HCT116 (cell line): Measurements from ENCODE around the gene NOL3. TPM values are rescaled to one million over a fixed set of nuclear protein-coding genes. Genes with fewer than 3 reads are reported as not detected.
A peak's percentile ranks its signal among the peaks of the same experiment; 100 is the strongest.

Experiments
- ATAC-seq: fragments of 200-7000 bp; cut with Tn5 transposase; 2 replicates; pipeline ENCODE4 v1.9.1; 2020; ENCODE audit warnings: mild to moderate bottlenecking, moderate library complexity
- BruUV-seq: library from RNA; stranded (reverse); fragments of 400-500 nt; replicated peaks from 2 replicates; lab custom pipeline; 2021; lab: Mats Ljungman, UMichigan
- CTCF ChIA-PET: fragments of 300-600 bp; sonication (Branson Sonifier 250); formaldehyde crosslinking; loops from one replicate; lab custom pipeline; 2021; ENCODE audit warnings: antibody characterized with exemption; lab: Charles Lee
- POLR2A ChIA-PET: fragments of 300-600, 350-600 bp; sonication (Branson Sonifier 250); formaldehyde crosslinking; loops from one replicate; lab custom pipeline; 2021; ENCODE audit warnings: antibody characterized with exemption; lab: Charles Lee
- RAD21 ChIA-PET, 2 experiments: fragments of 300-600 bp; sonication (Branson Sonifier 250); formaldehyde crosslinking; loops; one replicate each; lab custom pipeline; 2023; ENCODE audit warnings: low total read pairs in 2 of 2; ENCODE audit not compliant: uncharacterized antibody in 2 of 2, unreplicated experiment in 2 of 2, low non-redundant PET in 1 of 2; lab: Charles Lee
- DNase-seq: peaks from one replicate; pipeline ENCODE4 v3.0.0-alpha.2; 2010; ENCODE audit warnings: low read depth, low spot score
- H2AFZ ChIP-seq: fragments of 200-600 bp; shearing (Covaris generic), sonication (generic); 2 replicates; pipeline ENCODE4 v1.6.1; 2017; ENCODE audit warnings: low read depth, mixed run types, mixed read lengths, antibody characterized with exemption, low read length; ENCODE audit not compliant: poor library complexity, severe bottlenecking
- H3K27ac ChIP-seq: 2 replicates; pipeline ENCODE4 v1.5.1; 2012; ENCODE audit warnings: low read depth, low read length
- H3K27me3 ChIP-seq: fragments of 200-600 bp; sonication (generic); 2 replicates; pipeline ENCODE4 v1.6.1; 2016; ENCODE audit warnings: mixed run types, low read length, mixed read lengths; ENCODE audit not compliant: insufficient read depth
- H3K36me3 ChIP-seq, 2 experiments: fragments of 200-500 bp in 1 of 2; fragments of 200-600 bp in 1 of 2; sonication (Bioruptor generic) in 1 of 2; sonication (generic) in 1 of 2; 2 replicates each; pipeline versions ENCODE4 v1.5.1 to v1.6.1; 2014 to 2016; ENCODE audit warnings: low read length in 2 of 2, inconsistent platforms in 1 of 2, mixed read lengths in 1 of 2, mixed run types in 1 of 2; ENCODE audit not compliant: insufficient read depth in 2 of 2, control insufficient read depth in 1 of 2
- H3K4me1 ChIP-seq, 2 experiments: fragments of 200-600 bp in 1 of 2; sonication (generic) in 1 of 2; 2 replicates each; pipeline versions ENCODE4 v1.5.1 to v1.6.1; 2012 to 2017; ENCODE audit warnings: low read length in 2 of 2, inconsistent platforms in 1 of 2, mild to moderate bottlenecking in 1 of 2, mixed read lengths in 1 of 2, mixed run types in 1 of 2, moderate library complexity in 1 of 2; ENCODE audit not compliant: insufficient read depth in 2 of 2, control insufficient read depth in 1 of 2
- H3K4me2 ChIP-seq: fragments of 200-600 bp; sonication (generic); 2 replicates; pipeline ENCODE4 v1.6.1; 2017; ENCODE audit warnings: mixed run types, low read length, mixed read lengths
- H3K4me3 ChIP-seq, 2 experiments: fragments of 200-600 bp in 1 of 2; sonication (generic) in 1 of 2; replicated peaks in 1 of 2; 2 replicates each; pipeline ENCODE4 v1.5.1; 2011 to 2016; ENCODE audit warnings: low read length in 2 of 2, control low read depth in 1 of 2, low read depth in 1 of 2, mild to moderate bottlenecking in 1 of 2, mixed read lengths in 1 of 2, mixed run types in 1 of 2
- H3K79me2 ChIP-seq: fragments of 200-600 bp; sonication (generic); 2 replicates; pipeline ENCODE4 v1.6.1; 2017; ENCODE audit warnings: mild to moderate bottlenecking, mixed run types, low read length, moderate library complexity, mixed read lengths; ENCODE audit not compliant: insufficient read depth
- H3K9ac ChIP-seq: fragments of 200-600 bp; sonication (generic); 2 replicates; pipeline ENCODE4 v1.6.1; 2016; ENCODE audit warnings: low read length, mixed read lengths
- H3K9me2 ChIP-seq: fragments of 200-600 bp; sonication (generic), shearing (Covaris generic); 2 replicates; pipeline ENCODE4 v1.6.1; 2017; ENCODE audit warnings: mixed run types, mild to moderate bottlenecking, moderate library complexity; ENCODE audit not compliant: insufficient read depth
- H3K9me3 ChIP-seq, 2 experiments: fragments of 200-500 bp in 1 of 2; fragments of 200-600 bp in 1 of 2; sonication (Bioruptor generic) in 1 of 2; sonication (generic) in 1 of 2; 2 replicates each; pipeline ENCODE4 v1.6.1; 2014 to 2017; ENCODE audit warnings: low read length in 2 of 2, mixed read lengths in 2 of 2, inconsistent platforms in 1 of 2, low read depth in 1 of 2, mild to moderate bottlenecking in 1 of 2, mixed run types in 1 of 2, moderate library complexity in 1 of 2; ENCODE audit not compliant: control insufficient read depth in 1 of 2, insufficient read depth in 1 of 2
- H4K20me1 ChIP-seq: fragments of 200-600 bp; sonication (generic), shearing (Covaris generic); 2 replicates; pipeline ENCODE4 v1.6.1; 2017; ENCODE audit warnings: mixed run types, mild to moderate bottlenecking, moderate library complexity; ENCODE audit not compliant: insufficient read depth
- CTCF ChIP-seq, 3 experiments: fragments of 200-600 bp in 1 of 3; sonication (generic) in 1 of 3; IDR thresholded peaks in 2 of 3; conservative IDR thresholded peaks in 1 of 3; 2 replicates each; pipeline ENCODE4 v1.5.1; 2012 to 2017; ENCODE audit warnings: low read depth in 2 of 3, low read length in 2 of 3, antibody characterized with exemption in 1 of 3, borderline replicate concordance in 1 of 3, control low read depth in 1 of 3, mild to moderate bottlenecking in 1 of 3, mixed read lengths in 1 of 3, mixed run types in 1 of 3, moderate library complexity in 1 of 3; ENCODE audit not compliant: insufficient read depth in 1 of 3
- EGR1 ChIP-seq: IDR thresholded peaks from 2 replicates; pipeline ENCODE4 v1.6.1; 2012; ENCODE audit warnings: low read depth
- ELF1 ChIP-seq: IDR thresholded peaks from 2 replicates; pipeline ENCODE4 v1.6.1; 2012; ENCODE audit warnings: low read depth, borderline replicate concordance
- POLR2AphosphoS5 ChIP-seq: IDR thresholded peaks from 2 replicates; pipeline ENCODE4 v1.6.1; 2011; ENCODE audit warnings: mild to moderate bottlenecking, low read depth, low read length, moderate library complexity
- RAD21 ChIP-seq: IDR thresholded peaks from 2 replicates; pipeline ENCODE4 v1.6.1; 2012; ENCODE audit warnings: low read depth, mild to moderate bottlenecking
- YY1 ChIP-seq: IDR thresholded peaks from 2 replicates; pipeline ENCODE4 v1.6.1; 2011; ENCODE audit warnings: low read length, low read depth, moderate library complexity, mild to moderate bottlenecking; ENCODE audit not compliant: insufficient replicate concordance; ENCODE audit errors: extremely low read depth
- ZBTB33 ChIP-seq: IDR thresholded peaks from 2 replicates; pipeline ENCODE4 v1.6.1; 2011; ENCODE audit warnings: mild to moderate bottlenecking, low read length, moderate library complexity; ENCODE audit not compliant: insufficient replicate concordance; ENCODE audit errors: extremely low read depth
- ZFX ChIP-seq: fragments of 450-650 bp; IDR thresholded peaks from 2 replicates; pipeline ENCODE4 v1.6.1; 2017
- ZNF274 ChIP-seq: fragments of 200-500 bp; sonication (Bioruptor generic); IDR thresholded peaks from 2 replicates; pipeline ENCODE4 v1.6.1; 2014; ENCODE audit warnings: mild to moderate bottlenecking, low read depth, low read length, inconsistent platforms
- intact Hi-C: fragments of 100-400 bp; cut with micrococcal nuclease; formaldehyde crosslinking; loops from 2 replicates; pipeline ENCODE4 v1.10.0; 2022
- total RNA-seq: library from RNA; stranded (reverse); gene quantifications from one replicate; pipeline ENCODE4 v1.2.1, GENCODE V29; 2021; ENCODE audit not compliant: unreplicated experiment

The NOL3 gene
- total RNA-seq, 1 experiment from 2014 or later: 54.0 TPM

- Histone ChIP-seq H3K9me3 (no peaks in the 10 kb centered on the region), H3K9me2 (no peaks in the 10 kb centered on the region), H4K20me1 (no peaks in the 10 kb centered on the region), H3K79me2 (peaks cover 11% of the 10 kb centered on the region), H3K36me3 (no peaks in the 10 kb centered on the region), H3K4me3 (no peak overlapping the region), H3K9ac (no peak overlapping the region), H3K4me1 (peaks cover 10 to 43% of the 10 kb centered on the region in 2 experiments; a peak in 3 of 4 replicates), H2AFZ (no peak overlapping the region), H3K4me2 (peak overlapping the region; percentile 53), H3K27ac (no peak overlapping the region; the same call in 1 of the 2 replicates), H3K27me3 (no peaks in the 10 kb centered on the region)
- intact Hi-C loops: loop anchor here (1.0 kb wide), 2 partner anchors 167 to 208 kb away; no protein-coding TSS in a partner anchor
- ChIA-PET CTCF (interaction anchor here (0.7 to 1.5 kb wide), 13 partner anchors 13 to 290 kb away, joined by 3 to 12 read pairs (median 4); partner anchors contain the start of genes ELMO3 and NOL3), RAD21 (interaction anchor here in 1 of 2 experiments (0.6 to 1.2 kb wide), 3 partner anchors 154 to 215 kb away, joined by 3 to 16 read pairs (median 3); no protein-coding TSS in a partner anchor), POLR2A (interaction anchor here (1.5 kb wide), 1 partner anchor 42 kb away, joined by 3 read pairs; the partner anchor contains the start of gene TMEM208)
- peak; percentile 67 for DNase-seq
- peak in 2 of 3 experiments; percentile 80; a peak in 4 of 6 replicates for TF ChIP-seq CTCF (IDR thresholded peaks at IDR 0.05 in 2 of 3, conservative IDR thresholded peaks at IDR 0.05 in 1 of 3; ENCODE audit: borderline replicate concordance in 1 of 3, insufficient read depth in 1 of 3, low read depth in 2 of 3, low read length in 2 of 3)
- TF ChIP-seq ZBTB33: no peak
- TF ChIP-seq YY1: peak; percentile 46
- TF ChIP-seq ZNF274: no peak
- no peak for TF ChIP-seq ELF1
- TF ChIP-seq RAD21: no peak
- TF ChIP-seq POLR2AphosphoS5: 0 out of 2 replicates have a peak, but pooled peaks have one; percentile 26
- TF ChIP-seq EGR1: no peak
- TF ChIP-seq ZFX: no peak
- TSS peak; percentile 38 for BruUV-seq
- ATAC-seq: peak; percentile 61
Observed at GRCh38 chr16:67184995-67185650, 14.8 kb downstream of the NOL3 start.
